TTC549 (cell line): ENCODE data around the gene TTLL8.

Experiments used
- FAIRE-seq: peaks from 2 replicates; lab custom pipeline; 2012; peaks lifted over from hg19 to GRCh38; lab: Jason Lieb, UNC

Gene TTLL8

GRCh38 chr22:50061141-50061823 is 3.2 kb upstream of the TTLL8 start:
- no peak for FAIRE-seq

DNA sequence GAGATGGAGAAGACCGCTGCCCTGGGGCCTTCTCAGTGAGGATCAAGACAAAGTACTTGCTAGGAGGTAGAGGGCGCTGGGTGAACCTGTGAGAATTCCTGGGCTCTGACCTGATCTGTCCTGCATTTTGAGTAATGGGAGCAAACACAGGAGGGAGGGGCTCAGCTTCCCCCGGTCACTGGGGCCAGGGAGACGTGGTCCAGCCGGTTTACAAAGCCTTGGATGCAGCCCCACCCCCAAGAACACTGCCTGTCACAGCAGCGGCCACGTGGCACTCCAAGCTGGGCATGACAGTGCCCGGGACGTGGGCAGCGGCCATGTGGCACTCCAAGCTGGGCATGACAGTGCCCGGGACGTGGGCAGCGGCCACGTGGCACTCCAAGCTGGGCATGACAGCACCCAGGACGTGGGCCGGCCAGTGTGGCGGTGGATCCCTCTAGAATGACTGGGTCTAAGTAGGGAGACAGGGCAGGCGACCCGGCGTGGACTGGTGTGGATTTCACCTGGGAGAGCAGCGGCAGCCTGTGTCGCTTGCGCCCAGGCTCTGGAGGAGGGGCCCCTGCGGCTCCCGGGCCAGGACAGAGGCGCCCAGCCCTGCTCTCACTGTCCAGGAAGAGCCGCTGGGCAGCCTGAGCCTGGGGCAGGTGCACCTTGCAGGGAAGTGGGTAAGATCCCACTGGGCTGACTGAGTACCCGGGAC is 2.5 kb upstream of the TTLL8 start:
- FAIRE-seq = no peak

DNA sequence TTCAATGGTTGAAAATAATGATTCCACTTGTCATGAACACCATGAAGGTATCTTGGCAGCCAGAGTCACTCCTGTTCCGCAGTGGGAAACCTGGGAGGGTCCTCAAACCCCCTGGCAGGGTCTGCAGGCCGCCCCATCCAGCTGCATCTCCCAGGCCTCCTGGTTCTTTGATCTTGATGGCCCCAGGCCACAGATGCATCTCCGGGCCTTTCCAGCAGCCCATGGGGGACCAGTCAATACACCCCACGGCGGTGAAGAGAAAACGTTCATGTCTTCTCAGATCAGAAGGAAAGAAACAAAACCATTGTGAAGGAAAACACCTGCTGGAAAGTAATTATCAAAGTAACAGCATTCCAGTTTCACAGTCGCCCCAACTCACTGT is 1.8 kb upstream of the TTLL8 start:
- FAIRE-seq = no peak

DNA sequence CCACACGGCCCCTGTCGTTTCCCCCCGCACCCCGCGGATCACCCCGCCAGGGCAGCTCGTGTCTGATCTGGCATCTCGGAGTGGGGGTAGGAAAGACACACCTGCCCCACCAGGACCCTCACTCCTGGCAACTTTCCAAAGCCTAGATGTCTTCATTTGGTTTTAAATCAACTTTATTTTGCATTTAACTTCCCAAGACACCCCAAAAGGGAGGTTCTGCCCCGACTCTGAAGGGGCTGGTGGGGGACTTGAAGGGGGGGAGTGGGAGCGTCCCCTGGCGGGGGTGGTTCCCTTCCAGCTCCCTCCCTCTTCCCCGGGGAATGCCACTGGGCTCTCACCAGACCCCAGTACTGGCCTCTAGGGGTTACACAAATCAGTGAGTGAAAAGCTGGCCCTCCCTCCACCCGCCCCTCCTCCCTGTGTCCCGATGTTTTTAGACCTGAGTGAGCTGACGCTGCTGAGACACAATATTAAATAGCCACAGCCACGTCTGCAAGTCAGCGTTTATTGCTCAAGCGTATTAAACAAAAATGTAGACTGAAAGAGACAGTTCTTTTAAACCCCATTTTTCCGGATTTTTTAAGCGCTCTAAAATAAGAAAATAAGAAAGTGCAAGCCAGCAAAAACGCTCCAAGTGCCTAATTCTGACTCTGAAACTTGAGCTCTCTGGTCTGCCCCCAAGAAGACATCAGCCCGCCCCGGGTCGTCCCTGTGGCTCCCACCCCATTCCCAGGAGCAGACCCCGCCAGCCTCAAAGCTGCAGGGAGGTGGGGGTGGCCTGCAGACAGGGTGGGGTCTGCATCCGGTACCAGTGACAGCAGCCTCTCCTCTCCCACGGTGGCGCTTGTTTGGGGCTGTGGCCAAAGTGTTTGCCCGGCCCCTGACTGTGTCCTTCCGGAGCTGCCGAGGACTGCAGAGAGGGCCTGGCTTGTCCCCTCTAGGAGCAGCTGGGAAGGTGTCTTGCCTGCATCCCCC is 1.1 kb upstream of the TTLL8 start:
- no peak for FAIRE-seq

GRCh38 chr22:50057278-50058060 is 629 bp downstream of the TTLL8 start:
- FAIRE-seq = no peak

GRCh38 chr22:50056214-50056972 is 1.7 kb downstream of the TTLL8 start:
- no peak for FAIRE-seq

- no peak for FAIRE-seq
These were observed 4.2 kb downstream of the TTLL8 start for GRCh38 chr22:50053861-50054260.

GRCh38 chr22:50051930-50052329 is 6.2 kb downstream of the TTLL8 start:
- FAIRE-seq = no peak

DNA sequence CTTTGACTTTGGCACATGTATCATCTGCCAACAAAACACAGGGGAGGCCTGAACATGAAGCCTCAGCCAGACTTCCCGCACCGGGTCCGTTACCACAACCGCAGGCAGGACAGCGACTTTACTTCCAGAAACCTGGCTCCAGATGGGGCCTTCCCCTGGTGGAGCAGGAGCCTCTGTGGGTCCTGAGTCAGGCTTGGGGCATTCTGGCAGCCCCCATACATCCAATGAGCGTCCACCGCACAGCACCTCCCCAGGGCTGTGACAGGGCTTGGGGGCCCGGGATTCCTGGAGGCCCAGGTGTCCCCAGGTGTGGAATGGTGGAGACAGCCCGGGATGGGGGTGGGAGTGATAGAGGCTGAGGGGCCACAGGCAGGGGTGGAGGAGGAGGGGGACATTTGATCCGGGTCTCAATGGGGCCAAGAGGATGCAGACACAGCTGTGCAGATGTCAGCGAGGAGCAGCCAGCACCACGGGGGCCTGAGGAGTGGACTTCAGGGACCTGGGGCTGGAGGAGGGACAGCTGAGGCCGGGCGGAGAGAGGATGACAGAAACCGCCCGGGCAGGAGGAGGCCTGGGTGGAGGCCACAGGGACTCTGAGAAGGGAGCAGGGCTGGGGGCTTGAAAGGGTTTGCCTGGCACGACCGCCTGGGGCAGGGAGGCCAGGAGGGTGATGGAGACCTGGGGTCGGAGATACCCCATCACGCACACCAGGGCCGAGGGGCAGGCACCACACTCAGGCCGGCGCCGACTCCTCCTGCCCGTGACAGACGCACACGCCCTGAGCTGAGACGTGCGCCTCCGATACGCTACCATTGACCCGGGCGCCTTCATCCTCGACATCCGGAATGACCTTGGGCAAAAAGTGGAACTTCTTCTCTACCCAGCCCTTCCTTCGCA is 8.6 kb downstream of the TTLL8 start:
- no peak for FAIRE-seq

DNA sequence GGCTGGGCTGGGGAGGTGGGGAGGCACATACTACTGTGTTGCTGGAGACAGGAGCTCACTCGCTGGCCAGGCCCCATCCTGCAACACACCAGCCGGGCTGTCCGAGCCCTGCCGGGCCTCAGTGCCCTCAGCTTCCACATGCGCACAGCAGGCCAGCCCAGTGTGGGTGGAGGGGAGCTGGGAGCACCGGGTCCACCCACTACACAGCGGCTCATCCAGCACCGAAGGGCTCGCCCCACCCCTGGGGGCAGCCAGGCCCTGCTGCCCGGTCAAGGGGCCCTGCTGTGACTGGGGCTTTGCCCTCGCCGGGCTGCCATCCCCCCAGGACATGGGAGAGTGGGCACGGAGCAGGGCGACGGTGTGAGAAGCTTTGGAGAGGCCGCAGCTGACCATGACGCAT is 9.3 kb downstream of the TTLL8 start:
- FAIRE-seq = no peak

DNA sequence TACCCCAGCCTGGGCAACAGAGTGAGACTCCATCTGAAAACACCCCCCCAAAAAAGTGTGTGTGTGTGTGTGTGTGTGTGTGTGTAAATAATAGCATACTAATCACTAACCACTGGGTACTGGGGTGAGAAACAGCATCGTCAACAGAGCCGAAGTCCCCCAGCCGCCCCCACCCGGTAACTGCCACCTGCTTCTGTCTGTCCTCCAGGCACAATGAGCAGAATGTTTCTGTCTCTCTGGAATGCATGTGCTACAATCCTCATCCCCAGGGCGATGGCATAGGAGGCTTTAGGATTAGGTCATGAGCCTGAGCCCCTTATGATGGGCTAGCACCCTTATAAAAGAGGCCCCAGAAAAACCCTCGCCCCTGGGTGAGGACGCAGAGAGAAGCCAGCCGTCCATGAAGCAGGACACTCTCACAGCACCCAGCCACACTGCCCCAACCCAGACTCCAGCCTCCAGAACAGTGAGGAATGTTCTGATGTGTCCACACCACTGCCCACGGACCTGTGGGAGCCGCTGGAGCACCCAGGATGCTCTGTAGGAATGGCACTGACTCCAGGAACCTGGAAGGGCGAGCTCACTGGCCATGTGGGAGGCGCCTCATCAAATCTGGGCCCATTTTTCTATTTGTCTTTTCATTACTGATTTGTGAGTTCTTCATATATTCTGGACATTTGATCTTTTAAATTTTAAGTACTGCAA is 9.9 kb downstream of the TTLL8 start:
- no peak for FAIRE-seq

DNA sequence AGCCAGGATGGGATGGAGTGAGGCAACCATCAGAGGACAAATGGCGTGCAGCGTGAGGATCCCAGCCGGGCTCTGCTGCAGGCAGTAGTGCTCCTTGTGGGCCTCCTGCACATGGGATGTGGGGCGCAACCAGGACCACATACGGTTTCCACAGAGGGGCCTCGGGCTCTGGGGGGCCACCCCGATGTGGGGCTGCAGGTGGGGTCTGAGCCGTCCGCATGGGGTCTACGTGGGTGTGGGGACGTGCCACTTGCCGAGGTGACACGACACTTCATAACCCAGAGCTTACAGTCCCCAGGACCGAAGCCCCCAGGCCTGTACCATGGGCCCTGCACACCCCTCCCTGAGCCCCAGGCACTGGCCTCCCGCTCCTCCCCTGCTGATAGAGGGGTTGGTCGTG is 10.8 kb downstream of the TTLL8 start:
- no peak for FAIRE-seq

GRCh38 chr22:50046481-50047245 is 11.4 kb downstream of the TTLL8 start:
- FAIRE-seq = no peak

GRCh38 chr22:50046019-50046415 is 12.1 kb downstream of the TTLL8 start:
- no peak for FAIRE-seq

DNA sequence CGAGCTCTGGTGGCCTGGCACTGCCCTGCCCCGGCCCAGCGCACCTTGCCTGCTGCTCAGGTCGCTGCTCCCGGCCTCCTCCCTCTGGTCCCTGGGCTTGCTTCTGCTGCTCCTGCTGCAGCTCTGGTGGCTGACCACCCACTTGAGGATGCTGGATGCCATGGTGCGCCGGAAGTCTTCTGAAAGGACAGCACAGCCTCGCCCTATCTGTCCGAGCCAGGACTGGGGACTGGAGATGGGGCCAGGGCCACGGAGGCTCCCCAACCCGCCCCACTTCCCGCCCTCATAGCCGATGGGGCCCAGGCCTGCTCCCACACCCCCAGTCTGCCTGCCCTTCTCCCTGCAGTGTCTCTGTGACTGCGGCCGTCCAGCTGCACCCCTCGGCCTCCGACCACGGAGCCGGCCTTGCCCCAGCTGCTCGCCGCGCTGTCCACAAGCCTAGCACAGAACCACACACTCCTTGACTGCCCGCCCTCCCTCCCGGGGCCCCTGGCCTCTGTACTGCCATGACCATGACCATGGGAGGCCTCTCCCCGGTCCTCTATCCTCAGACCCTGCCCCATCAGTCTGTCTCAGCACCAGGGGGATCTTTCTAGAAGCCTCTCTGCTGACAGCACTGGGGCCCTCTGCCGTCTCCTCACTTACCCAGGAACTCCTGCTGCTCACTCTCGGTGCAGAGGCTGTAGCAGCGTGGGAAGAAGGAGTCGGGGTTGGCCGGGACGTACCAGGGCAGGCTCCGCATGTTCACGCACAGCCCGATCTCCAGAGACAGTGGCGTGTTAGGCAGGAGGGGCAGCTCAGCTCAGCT is 12.7 kb downstream of the TTLL8 start:
- FAIRE-seq = no peak

DNA sequence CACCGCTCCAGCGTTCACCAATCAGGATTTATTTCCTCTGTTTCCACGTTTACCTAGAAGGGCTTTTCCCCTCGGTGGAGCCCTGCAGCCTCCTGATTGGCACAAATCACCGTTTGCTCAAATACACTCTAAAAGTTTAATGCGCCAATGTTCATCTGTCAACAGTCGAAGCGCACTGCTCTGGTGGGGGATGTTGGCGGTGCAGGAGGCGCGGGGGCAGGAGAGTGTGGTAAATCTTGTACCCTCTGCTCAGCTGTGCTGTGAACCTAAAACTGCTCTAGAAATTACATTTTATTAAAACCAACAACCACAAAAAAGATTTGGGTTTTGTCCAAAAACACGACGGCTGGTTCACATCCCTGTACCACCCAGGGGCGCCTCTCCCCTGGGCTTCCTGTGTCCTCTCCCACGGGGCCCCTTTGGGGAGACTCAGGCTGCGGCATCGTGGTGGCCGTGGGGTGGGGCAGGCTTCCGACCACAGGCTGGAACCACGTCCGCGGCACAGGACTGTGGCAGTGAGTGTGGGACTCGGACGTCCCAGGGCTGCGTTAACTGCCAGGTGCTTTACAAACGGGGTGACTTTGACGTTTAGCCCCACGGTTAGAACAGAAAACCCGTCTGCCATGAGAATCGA is 13.5 kb downstream of the TTLL8 start:
- no peak for FAIRE-seq

- no peak for FAIRE-seq
These were observed 16.6 kb downstream of the TTLL8 start for GRCh38 chr22:50041361-50042065.
